NK-92 (cell line): ENCODE results near the gene MYLK.

Experiments used
- DNase-seq: peaks from one replicate; lab custom pipeline; 2025; ENCODE audit not compliant: unreplicated experiment; lab: John Stamatoyannopoulos, UW

The MYLK gene

GRCh38 chr3:123792473-123793201 lies 91.5 kb downstream of the MYLK start:
- DNase-seq = no peak

GRCh38 chr3:123791898-123792297 lies 92.2 kb downstream of the MYLK start:
- no peak for DNase-seq

- DNase-seq = no peak
Measured at GRCh38 chr3:123791417-123791816, 92.7 kb downstream of the MYLK start.

GRCh38 chr3:123791073-123791370 lies 93.1 kb downstream of the MYLK start:
- DNase-seq = no peak

- no peak for DNase-seq
Measured at GRCh38 chr3:123790254-123791072, 93.7 kb downstream of the MYLK start.

GRCh38 chr3:123789760-123790159 lies 94.4 kb downstream of the MYLK start:
- DNase-seq = no peak

GRCh38 chr3:123789160-123789559 lies 95.0 kb downstream of the MYLK start:
- DNase-seq = no peak

GRCh38 chr3:123788710-123789109 lies 95.4 kb downstream of the MYLK start:
- no peak for DNase-seq

- DNase-seq = no peak
Measured at GRCh38 chr3:123787133-123787532, 97.0 kb downstream of the MYLK start.

- DNase-seq = no peak
Measured at GRCh38 chr3:123785602-123786001, 98.5 kb downstream of the MYLK start.

- DNase-seq = no peak
Measured at GRCh38 chr3:123783811-123784210, 100.3 kb downstream of the MYLK start.

GRCh38 chr3:123783050-123783689 lies 101.0 kb downstream of the MYLK start:
- no peak for DNase-seq

- DNase-seq = no peak
Measured at GRCh38 chr3:123782488-123782887, 101.6 kb downstream of the MYLK start.

- no peak for DNase-seq
Measured at GRCh38 chr3:123781571-123782275, 102.4 kb downstream of the MYLK start.

- no peak for DNase-seq
Measured at GRCh38 chr3:123781138-123781537, 103.0 kb downstream of the MYLK start.

- no peak for DNase-seq
Measured at GRCh38 chr3:123780656-123781055, 103.5 kb downstream of the MYLK start.

- DNase-seq = no peak
Measured at GRCh38 chr3:123779655-123780231, 104.4 kb downstream of the MYLK start.

- no peak for DNase-seq
Measured at GRCh38 chr3:123778991-123779622, 105.0 kb downstream of the MYLK start.

- no peak for DNase-seq
Measured at GRCh38 chr3:123778525-123778924, 105.6 kb downstream of the MYLK start.

GRCh38 chr3:123776071-123776782 lies 107.9 kb downstream of the MYLK start:
- DNase-seq = no peak
